Measurements from ENCODE around the gene POLA2.

Gene POLA2

DNA sequence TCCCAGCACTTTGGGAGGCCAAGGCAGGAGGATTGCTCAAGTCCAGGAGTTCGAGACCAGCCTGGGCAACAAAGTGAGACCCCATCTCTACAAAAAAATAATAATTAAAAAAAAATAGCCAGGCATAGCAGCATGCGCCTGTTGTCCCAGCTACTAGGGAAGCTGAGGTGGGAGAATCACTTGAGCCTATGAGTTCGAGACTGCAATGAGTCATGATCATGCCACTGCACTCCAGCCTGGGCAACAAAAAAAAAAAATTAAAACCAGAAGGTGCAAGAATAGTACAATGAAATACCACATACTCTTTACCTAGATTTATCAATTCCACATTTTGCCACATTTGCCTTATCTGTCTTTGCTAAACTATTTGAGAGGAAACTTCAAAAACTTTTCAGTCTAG is 80.1 kb downstream of the POLA2 start:
- FAIRE-seq, result no peak

All from G401.6 (cell line).